IMR-90 (cell line): Measurements from ENCODE around the gene ENPEP.
"Not testable (repeated sequence)": the region's sequence is repeated elsewhere in the genome, so short reads cannot be mapped to it uniquely, and the experiment has no call there.

Experiments used
- BHLHE40 ChIP-seq: fragments of 150-350 bp; IDR thresholded peaks from 2 replicates; pipeline ENCODE4 v1.6.1; 2016; ENCODE audit warnings: mild to moderate bottlenecking, low read depth, low read length
- CEBPB ChIP-seq: IDR thresholded peaks from 2 replicates; pipeline ENCODE4 v1.6.1; 2012; ENCODE audit warnings: low read depth, low read length, improper control_type of control experiment
- CHD1 ChIP-seq: IDR thresholded peaks from 2 replicates; pipeline ENCODE4 v1.6.1; 2012; ENCODE audit warnings: low read depth, low read length, improper control_type of control experiment
- MAFK ChIP-seq: IDR thresholded peaks from 2 replicates; pipeline ENCODE4 v1.6.1; 2012; ENCODE audit warnings: low read depth, low read length, improper control_type of control experiment
- MAZ ChIP-seq: IDR thresholded peaks from 2 replicates; pipeline ENCODE4 v1.6.1; 2012; ENCODE audit warnings: low read depth, mild to moderate bottlenecking, low read length, improper control_type of control experiment, moderate library complexity, borderline replicate concordance
- MXI1 ChIP-seq: IDR thresholded peaks from 2 replicates; pipeline ENCODE4 v1.6.1; 2012; ENCODE audit warnings: low read depth, mild to moderate bottlenecking, low read length, moderate library complexity, borderline replicate concordance
- POLR2A ChIP-seq: IDR thresholded peaks from 2 replicates; pipeline ENCODE4 v1.6.1; 2012; ENCODE audit warnings: mild to moderate bottlenecking, low read depth, low read length
- RAD21 ChIP-seq: IDR thresholded peaks from 2 replicates; pipeline ENCODE4 v1.6.1; 2012; ENCODE audit warnings: low read length, improper control_type of control experiment
- RCOR1 ChIP-seq: IDR thresholded peaks from 2 replicates; pipeline ENCODE4 v1.6.1; 2012; ENCODE audit warnings: mild to moderate bottlenecking, low read length, improper control_type of control experiment; ENCODE audit not compliant: insufficient replicate concordance
- RFX5 ChIP-seq: IDR thresholded peaks from 2 replicates; pipeline ENCODE4 v1.8.0; 2012; ENCODE audit warnings: low read depth, mild to moderate bottlenecking, low read length, moderate library complexity
- USF2 ChIP-seq: fragments of 150-350 bp; IDR thresholded peaks from 2 replicates; pipeline ENCODE4 v1.6.1; 2017; ENCODE audit warnings: mild to moderate bottlenecking, antibody characterized with exemption, low read length, low read depth
- TF ChIP-seq, protein P1 (sequence below): conservative IDR thresholded peaks from 2 replicates; pipeline ENCODE4 v1.5.1; 2012; ENCODE audit warnings: mild to moderate bottlenecking, low read depth, low read length, improper control_type of control experiment

DNA sequence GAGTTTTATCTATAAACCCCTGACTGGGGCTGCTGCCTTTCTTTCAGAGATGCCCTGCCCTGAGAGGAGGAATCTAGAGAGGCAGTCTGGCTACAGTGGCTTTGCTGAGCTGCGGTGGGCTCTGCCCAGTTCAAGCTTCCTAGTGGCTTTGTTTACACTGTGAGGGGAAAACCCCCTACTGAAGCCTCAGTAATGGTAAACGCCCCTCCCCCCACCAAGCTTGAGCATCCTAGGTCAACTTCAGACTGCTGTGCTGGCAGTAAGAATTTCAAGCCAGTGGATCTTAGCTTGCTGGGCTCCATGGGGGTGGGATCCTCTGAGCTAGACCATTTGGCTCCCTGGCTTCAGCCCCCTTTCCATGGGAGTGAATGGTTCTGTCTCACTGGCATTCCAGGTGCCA lies 44.1 kb upstream of the ENPEP start:
- TF ChIP-seq, protein P1, sequence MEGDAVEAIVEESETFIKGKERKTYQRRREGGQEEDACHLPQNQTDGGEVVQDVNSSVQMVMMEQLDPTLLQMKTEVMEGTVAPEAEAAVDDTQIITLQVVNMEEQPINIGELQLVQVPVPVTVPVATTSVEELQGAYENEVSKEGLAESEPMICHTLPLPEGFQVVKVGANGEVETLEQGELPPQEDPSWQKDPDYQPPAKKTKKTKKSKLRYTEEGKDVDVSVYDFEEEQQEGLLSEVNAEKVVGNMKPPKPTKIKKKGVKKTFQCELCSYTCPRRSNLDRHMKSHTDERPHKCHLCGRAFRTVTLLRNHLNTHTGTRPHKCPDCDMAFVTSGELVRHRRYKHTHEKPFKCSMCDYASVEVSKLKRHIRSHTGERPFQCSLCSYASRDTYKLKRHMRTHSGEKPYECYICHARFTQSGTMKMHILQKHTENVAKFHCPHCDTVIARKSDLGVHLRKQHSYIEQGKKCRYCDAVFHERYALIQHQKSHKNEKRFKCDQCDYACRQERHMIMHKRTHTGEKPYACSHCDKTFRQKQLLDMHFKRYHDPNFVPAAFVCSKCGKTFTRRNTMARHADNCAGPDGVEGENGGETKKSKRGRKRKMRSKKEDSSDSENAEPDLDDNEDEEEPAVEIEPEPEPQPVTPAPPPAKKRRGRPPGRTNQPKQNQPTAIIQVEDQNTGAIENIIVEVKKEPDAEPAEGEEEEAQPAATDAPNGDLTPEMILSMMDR: not testable (repeated sequence)
- not testable (repeated sequence) for TF ChIP-seq POLR2A, CEBPB, BHLHE40, USF2, RAD21, RFX5, MAZ, MAFK, RCOR1, MXI1, CHD1
